ENCODE measurements around the gene BAX.

DNA sequence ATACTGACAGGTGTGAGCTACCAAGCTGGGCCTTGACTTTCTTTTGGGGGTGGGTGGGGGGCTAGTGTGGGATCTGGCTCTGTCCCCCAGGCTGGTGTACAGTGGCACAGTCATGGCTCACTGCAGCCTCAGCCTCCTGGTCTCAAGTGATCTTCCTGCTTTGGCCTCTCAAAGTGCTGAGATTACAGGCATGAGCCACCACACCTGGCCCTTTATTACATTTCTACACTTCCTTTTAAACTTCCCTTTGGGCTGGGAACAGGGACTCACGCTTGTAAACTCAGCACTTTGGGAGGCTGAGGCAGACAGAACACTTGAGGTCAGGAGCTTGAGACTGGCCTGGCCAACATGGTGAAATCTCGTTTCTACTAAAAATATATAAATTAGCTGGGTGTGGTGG is 22.4 kb downstream of the BAX start:
- TF ChIP-seq, protein P1, sequence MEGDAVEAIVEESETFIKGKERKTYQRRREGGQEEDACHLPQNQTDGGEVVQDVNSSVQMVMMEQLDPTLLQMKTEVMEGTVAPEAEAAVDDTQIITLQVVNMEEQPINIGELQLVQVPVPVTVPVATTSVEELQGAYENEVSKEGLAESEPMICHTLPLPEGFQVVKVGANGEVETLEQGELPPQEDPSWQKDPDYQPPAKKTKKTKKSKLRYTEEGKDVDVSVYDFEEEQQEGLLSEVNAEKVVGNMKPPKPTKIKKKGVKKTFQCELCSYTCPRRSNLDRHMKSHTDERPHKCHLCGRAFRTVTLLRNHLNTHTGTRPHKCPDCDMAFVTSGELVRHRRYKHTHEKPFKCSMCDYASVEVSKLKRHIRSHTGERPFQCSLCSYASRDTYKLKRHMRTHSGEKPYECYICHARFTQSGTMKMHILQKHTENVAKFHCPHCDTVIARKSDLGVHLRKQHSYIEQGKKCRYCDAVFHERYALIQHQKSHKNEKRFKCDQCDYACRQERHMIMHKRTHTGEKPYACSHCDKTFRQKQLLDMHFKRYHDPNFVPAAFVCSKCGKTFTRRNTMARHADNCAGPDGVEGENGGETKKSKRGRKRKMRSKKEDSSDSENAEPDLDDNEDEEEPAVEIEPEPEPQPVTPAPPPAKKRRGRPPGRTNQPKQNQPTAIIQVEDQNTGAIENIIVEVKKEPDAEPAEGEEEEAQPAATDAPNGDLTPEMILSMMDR (conservative IDR thresholded peaks at IDR 0.05; ENCODE audit: low read depth, low read length): no peak
- TF ChIP-seq EZH2 (IDR thresholded peaks at IDR 0.05; ENCODE audit: borderline replicate concordance, low read depth, low read length, poor library complexity, severe bottlenecking): no peak

Measured in A673 (cell line).